IMR-90 (cell line): ENCODE results near the gene MTIF3. TPM values are rescaled to one million over a fixed set of nuclear protein-coding genes. Genes with fewer than 3 reads are reported as not detected.
A peak's percentile ranks its signal among the peaks of the same experiment; 100 is the strongest.

Experiments
- ATAC-seq: fragments of 200-7000 bp; cut with Tn5 transposase; 2 replicates; pipeline ENCODE4 v1.9.1; 2020; ENCODE audit warnings: low read depth, mild to moderate bottlenecking, moderate library complexity
- BruUV-seq: library from RNA; stranded (reverse); fragments of 400-500 nt; replicated peaks from 2 replicates; lab custom pipeline; 2021; lab: Mats Ljungman, UMichigan
- CTCF ChIA-PET: fragments of 300-600 bp; formaldehyde crosslinking; extraction: SDS; loops from one replicate; lab custom pipeline; 2021; ENCODE audit warnings: antibody characterized with exemption; lab: Yijun Ruan, JAX
- POLR2A ChIA-PET: fragments of 300-600 bp; sonication (Branson Sonifier 250); formaldehyde crosslinking; loops from one replicate; lab custom pipeline; 2022; ENCODE audit warnings: antibody characterized with exemption; ENCODE audit not compliant: unreplicated experiment; lab: Charles Lee
- DNase-seq: peaks from one replicate; pipeline ENCODE4 v3.0.0; 2013
- H2AFZ ChIP-seq: replicated peaks from 2 replicates; pipeline ENCODE3; 2013; ENCODE audit warnings: low read length, mild to moderate bottlenecking; ENCODE audit not compliant: poor library complexity
- H2AK5ac ChIP-seq: 2 replicates; pipeline ENCODE4 v1.6.1; 2013; ENCODE audit warnings: low read depth, low read length, inconsistent platforms
- H2AK9ac ChIP-seq: replicated peaks from 2 replicates; pipeline ENCODE3; 2013; ENCODE audit warnings: mild to moderate bottlenecking, low read depth, low read length, moderate library complexity; ENCODE audit not compliant: poor library complexity
- H2BK120ac ChIP-seq: 2 replicates; pipeline ENCODE4 v1.6.1; 2013; ENCODE audit warnings: low read depth, low read length, inconsistent platforms
- H2BK15ac ChIP-seq: 3 replicates; pipeline ENCODE4 v1.6.1; 2013; ENCODE audit warnings: low read depth, low read length, inconsistent platforms
- H2BK20ac ChIP-seq: 2 replicates; pipeline ENCODE4 v1.6.1; 2013; ENCODE audit warnings: low read depth, mild to moderate bottlenecking, inconsistent platforms, low read length, moderate library complexity
- H2BK5ac ChIP-seq: 2 replicates; pipeline ENCODE4 v1.6.1; 2013; ENCODE audit warnings: mild to moderate bottlenecking, low read depth, low read length, inconsistent platforms; ENCODE audit not compliant: poor library complexity, severe bottlenecking
- H3K14ac ChIP-seq: replicated peaks from 2 replicates; pipeline ENCODE4 v1.6.1; 2013; ENCODE audit warnings: low read depth, low read length, inconsistent platforms
- H3K18ac ChIP-seq: 2 replicates; pipeline ENCODE4 v1.6.1; 2013; ENCODE audit warnings: low read depth, low read length, control low read depth
- H3K23ac ChIP-seq: 2 replicates; pipeline ENCODE4 v1.6.1; 2013; ENCODE audit warnings: low read depth, low read length, inconsistent platforms
- H3K27ac ChIP-seq: 2 replicates; pipeline ENCODE4 v1.5.1; 2013; ENCODE audit warnings: mild to moderate bottlenecking, control low read depth, low read length; ENCODE audit not compliant: insufficient read depth
- H3K27me3 ChIP-seq: 2 replicates; pipeline ENCODE4 v1.6.1; 2013; ENCODE audit warnings: low read length; ENCODE audit not compliant: control insufficient read depth, insufficient read depth
- H3K36me3 ChIP-seq: 2 replicates; pipeline ENCODE4 v1.6.1; 2013; ENCODE audit warnings: low read length, mixed read lengths; ENCODE audit not compliant: control insufficient read depth, insufficient read depth
- H3K4ac ChIP-seq: 2 replicates; pipeline ENCODE4 v1.6.1; 2013; ENCODE audit warnings: low read depth, low read length, inconsistent platforms
- H3K4me1 ChIP-seq: 2 replicates; pipeline ENCODE4 v1.6.1; 2013; ENCODE audit warnings: low read length, mixed read lengths; ENCODE audit not compliant: control insufficient read depth, insufficient read depth
- H3K4me2 ChIP-seq: 2 replicates; pipeline ENCODE4 v1.6.1; 2013; ENCODE audit warnings: low read depth, mild to moderate bottlenecking, control low read depth, low read length, moderate library complexity
- H3K4me3 ChIP-seq: 2 replicates; pipeline ENCODE4 v1.5.1; 2013; ENCODE audit warnings: low read depth, mild to moderate bottlenecking, control low read depth, low read length, moderate library complexity; ENCODE audit not compliant: insufficient read depth
- H3K56ac ChIP-seq: 2 replicates; pipeline ENCODE4 v1.6.1; 2013; ENCODE audit warnings: low read length, inconsistent platforms; ENCODE audit not compliant: insufficient read depth; ENCODE audit errors: extremely low read depth
- H3K79me1 ChIP-seq, 2 experiments: 2 replicates each; pipeline ENCODE4 v1.6.1; 2013; ENCODE audit warnings: low read length in 2 of 2, inconsistent platforms in 1 of 2, low read depth in 1 of 2
- H3K9ac ChIP-seq: 2 replicates; pipeline ENCODE4 v1.6.1; 2013; ENCODE audit warnings: low read depth, low read length, control low read depth
- H3K9me1 ChIP-seq: 2 replicates; pipeline ENCODE4 v1.6.1; 2013; ENCODE audit warnings: low read length, inconsistent platforms; ENCODE audit not compliant: insufficient read depth
- H3K9me3 ChIP-seq: 2 replicates; pipeline ENCODE4 v1.6.1; 2013; ENCODE audit warnings: low read length; ENCODE audit not compliant: control insufficient read depth, insufficient read depth
- H4K20me1 ChIP-seq: 2 replicates; pipeline ENCODE4 v1.6.1; 2013; ENCODE audit warnings: low read length, inconsistent platforms; ENCODE audit not compliant: insufficient read depth
- H4K5ac ChIP-seq: 2 replicates; pipeline ENCODE4 v1.6.1; 2013; ENCODE audit warnings: mild to moderate bottlenecking, low read depth, low read length, control low read depth
- H4K8ac ChIP-seq, 2 experiments: 2 replicates each; pipeline ENCODE4 v1.6.1; 2013; ENCODE audit warnings: low read depth in 2 of 2, low read length in 2 of 2, control low read depth in 1 of 2, inconsistent platforms in 1 of 2
- H4K91ac ChIP-seq: 2 replicates; pipeline ENCODE4 v1.6.1; 2013; ENCODE audit warnings: low read depth, low read length, inconsistent platforms; ENCODE audit not compliant: insufficient read depth
- NFE2L2 ChIP-seq: fragments of 150-350 bp; IDR thresholded peaks from 2 replicates; pipeline ENCODE4 v1.6.1; 2016; ENCODE audit warnings: low read depth, mild to moderate bottlenecking, low read length
- POLR2A ChIP-seq: IDR thresholded peaks from 2 replicates; pipeline ENCODE4 v1.6.1; 2012; ENCODE audit warnings: mild to moderate bottlenecking, low read depth, low read length
- RAD21 ChIP-seq: IDR thresholded peaks from 2 replicates; pipeline ENCODE4 v1.6.1; 2012; ENCODE audit warnings: low read length, improper control_type of control experiment
- RCOR1 ChIP-seq: IDR thresholded peaks from 2 replicates; pipeline ENCODE4 v1.6.1; 2012; ENCODE audit warnings: mild to moderate bottlenecking, low read length, improper control_type of control experiment; ENCODE audit not compliant: insufficient replicate concordance
- RFX5 ChIP-seq: IDR thresholded peaks from 2 replicates; pipeline ENCODE4 v1.8.0; 2012; ENCODE audit warnings: low read depth, mild to moderate bottlenecking, low read length, moderate library complexity
- WGBS, 2 experiments: methylation state at CpG; one replicate each; pipeline versions ENCODE4 v1.1.5 to v1.1.7; 2013; ENCODE audit warnings: missing lambda C conversion rate in 2 of 2; ENCODE audit not compliant: insufficient read length in 1 of 2; ENCODE audit errors: extremely low coverage in 2 of 2; 5-methylcytosine and 5-hydroxymethylcytosine counted together
- dilution Hi-C: fragments of 300-500 bp; cut with HindIII; formaldehyde crosslinking; loops from one replicate; pipeline ENCODE4 v1.14.3; 2018; ENCODE audit warnings: low sequenced_read_pairs; ENCODE audit not compliant: unreplicated experiment
- in situ Hi-C: fragments of 300-500 bp; cut with MboI; formaldehyde crosslinking; loops from 3 replicates; pipeline ENCODE4 v1.14.3; 2019; ENCODE audit warnings: low sequenced_read_pairs, inconsistent platforms, mixed read lengths
- intact Hi-C: fragments of 100-400 bp; cut with micrococcal nuclease; formaldehyde crosslinking; loops from 2 replicates; pipeline ENCODE4 v1.10.0; 2022
- polyA plus RNA-seq, 3 experiments: library from polyadenylated mRNA; depleted of rRNA; stranded (reverse); fragments of >200 nt; gene quantifications; 2 replicates each; pipeline ENCODE4 v1.2.3, GENCODE V29; 2012; ENCODE audit warnings: low replicate concordance in 1 of 3
- total RNA-seq: library from RNA; depleted of rRNA; stranded (reverse); fragments of >200 nt; gene quantifications from 2 replicates; pipeline ENCODE4 v1.2.3, GENCODE V29; 2012
- TF ChIP-seq, protein P1 (sequence below): fragments of 150-350 bp; IDR thresholded peaks from 2 replicates; pipeline ENCODE4 v1.6.1; 2017; ENCODE audit warnings: mild to moderate bottlenecking, antibody characterized with exemption, low read length, low read depth
- TF ChIP-seq, protein P2 (sequence below): conservative IDR thresholded peaks from 2 replicates; pipeline ENCODE4 v1.5.1; 2012; ENCODE audit warnings: mild to moderate bottlenecking, low read depth, low read length, improper control_type of control experiment

MTIF3 gene
- total and polyA plus RNA-seq, 2 of the 4 experiments (the other 2 are of a cell fraction): 31.7 to 41.0 TPM

DNA sequence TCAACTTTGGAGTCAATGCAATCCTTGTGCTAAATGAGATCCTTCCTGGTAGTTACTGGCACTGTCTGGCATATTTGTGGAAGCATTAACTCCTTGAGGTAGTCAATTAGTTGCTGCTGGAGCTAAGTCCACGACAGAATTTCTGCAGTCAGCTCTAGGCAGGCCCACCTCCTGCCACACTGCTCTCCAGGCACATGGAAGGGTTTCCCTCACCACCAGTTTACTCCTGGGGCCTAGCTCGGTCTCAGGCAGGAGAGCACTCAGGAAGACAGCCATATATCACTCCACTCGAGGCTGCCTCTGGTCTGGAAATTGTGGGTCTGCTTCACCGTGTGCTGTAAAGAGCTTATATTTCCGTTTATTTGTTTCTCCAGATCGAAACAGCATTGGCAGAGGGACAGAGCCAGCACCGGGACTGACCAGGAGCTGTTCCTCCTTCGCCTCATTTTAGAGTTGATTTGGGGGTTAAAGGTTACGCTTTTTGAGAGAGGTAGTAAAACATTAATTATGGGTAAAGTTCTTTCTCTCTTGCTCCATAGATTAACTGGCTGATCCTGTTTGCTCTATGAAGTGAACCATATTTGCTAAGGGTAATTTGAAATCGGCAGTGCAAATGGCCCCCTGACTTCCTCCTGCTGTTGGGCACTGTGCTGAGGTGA lies 46.5 kb downstream of the MTIF3 start:
- H3K79me1 ChIP-seq: no peaks in the 10 kb centered on the region
- H2BK5ac ChIP-seq: no peak overlapping the region
- no peak overlapping the region; the same call in 1 of the 2 replicates for H3K4me2 ChIP-seq
- DNase-seq: no peak
- H3K56ac ChIP-seq: no peak overlapping the region
- H3K14ac ChIP-seq: no peak overlapping the region
- no peak overlapping the region for H2AK5ac ChIP-seq
- H2AK9ac ChIP-seq: no peak overlapping the region
- peaks cover 17% of the 10 kb centered on the region for H3K27me3 ChIP-seq
- H4K5ac ChIP-seq: no peak overlapping the region; the same call in 1 of the 2 replicates
- no peak overlapping the region for H3K23ac ChIP-seq
- H3K27ac ChIP-seq: no peak overlapping the region
- H2AFZ ChIP-seq: no peak overlapping the region
- H2BK120ac ChIP-seq: no peak overlapping the region
- H4K8ac ChIP-seq: no peak overlapping the region
- peaks cover 4% of the 10 kb centered on the region; the same call in 1 of the 2 replicates for H3K4me1 ChIP-seq
- CTCF ChIA-PET: interaction anchor here (3.2 kb wide), 1 partner anchor 423 kb away, joined by 13 read pairs; no protein-coding TSS in a partner anchor
- no TSS peak for BruUV-seq
- no peak overlapping the region for H3K18ac ChIP-seq
- no peak overlapping the region for H4K91ac ChIP-seq
- POLR2A ChIA-PET: no interaction called here
- peak; percentile 11; the same call in 1 of the 2 replicates for ATAC-seq
- no peak overlapping the region for H3K9ac ChIP-seq
- H2BK20ac ChIP-seq: no peak overlapping the region
- H3K9me1 ChIP-seq: no peaks in the 10 kb centered on the region
- H3K4ac ChIP-seq: no peak overlapping the region
- no peak for TF ChIP-seq RCOR1
- TF ChIP-seq, protein P1, sequence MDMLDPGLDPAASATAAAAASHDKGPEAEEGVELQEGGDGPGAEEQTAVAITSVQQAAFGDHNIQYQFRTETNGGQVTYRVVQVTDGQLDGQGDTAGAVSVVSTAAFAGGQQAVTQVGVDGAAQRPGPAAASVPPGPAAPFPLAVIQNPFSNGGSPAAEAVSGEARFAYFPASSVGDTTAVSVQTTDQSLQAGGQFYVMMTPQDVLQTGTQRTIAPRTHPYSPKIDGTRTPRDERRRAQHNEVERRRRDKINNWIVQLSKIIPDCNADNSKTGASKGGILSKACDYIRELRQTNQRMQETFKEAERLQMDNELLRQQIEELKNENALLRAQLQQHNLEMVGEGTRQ: no peak
- TF ChIP-seq, protein P2, sequence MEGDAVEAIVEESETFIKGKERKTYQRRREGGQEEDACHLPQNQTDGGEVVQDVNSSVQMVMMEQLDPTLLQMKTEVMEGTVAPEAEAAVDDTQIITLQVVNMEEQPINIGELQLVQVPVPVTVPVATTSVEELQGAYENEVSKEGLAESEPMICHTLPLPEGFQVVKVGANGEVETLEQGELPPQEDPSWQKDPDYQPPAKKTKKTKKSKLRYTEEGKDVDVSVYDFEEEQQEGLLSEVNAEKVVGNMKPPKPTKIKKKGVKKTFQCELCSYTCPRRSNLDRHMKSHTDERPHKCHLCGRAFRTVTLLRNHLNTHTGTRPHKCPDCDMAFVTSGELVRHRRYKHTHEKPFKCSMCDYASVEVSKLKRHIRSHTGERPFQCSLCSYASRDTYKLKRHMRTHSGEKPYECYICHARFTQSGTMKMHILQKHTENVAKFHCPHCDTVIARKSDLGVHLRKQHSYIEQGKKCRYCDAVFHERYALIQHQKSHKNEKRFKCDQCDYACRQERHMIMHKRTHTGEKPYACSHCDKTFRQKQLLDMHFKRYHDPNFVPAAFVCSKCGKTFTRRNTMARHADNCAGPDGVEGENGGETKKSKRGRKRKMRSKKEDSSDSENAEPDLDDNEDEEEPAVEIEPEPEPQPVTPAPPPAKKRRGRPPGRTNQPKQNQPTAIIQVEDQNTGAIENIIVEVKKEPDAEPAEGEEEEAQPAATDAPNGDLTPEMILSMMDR: no peak
- TF ChIP-seq POLR2A: no peak
- no peak for TF ChIP-seq RFX5
- TF ChIP-seq RAD21: no peak
- TF ChIP-seq NFE2L2: no peak
- dilution Hi-C loops (no loop called here), in situ Hi-C loops (no loop called here), intact Hi-C loops (loop anchor here (1.0 kb wide), 1 partner anchor 20 kb away; the partner anchor contains the start of gene GTF3A)
- no peak overlapping the region for H3K4me3 ChIP-seq
- WGBS, 2 experiments: no CpG with 5 or more reads among the region's 10 CpGs
- no peaks in the 10 kb centered on the region for H3K9me3 ChIP-seq
- no peaks in the 10 kb centered on the region for H3K36me3 ChIP-seq
- no peak overlapping the region for H2BK15ac ChIP-seq
- H4K20me1 ChIP-seq: no peaks in the 10 kb centered on the region
